HepG2 (cell line): ENCODE data around the gene FYB1. TPM values are rescaled to one million over a fixed set of nuclear protein-coding genes. Genes with fewer than 3 reads are reported as not detected.

Source experiments
- ATAC-seq: fragments of 200-7000 bp; cut with Tn5 transposase; 3 replicates; pipeline ENCODE4 v1.9.1; 2020; ENCODE audit warnings: mild to moderate bottlenecking, moderate library complexity
- BruUV-seq: library from RNA; stranded (reverse); fragments of 400-500 nt; replicated peaks from 2 replicates; lab custom pipeline; 2021; lab: Mats Ljungman, UMichigan
- CTCF ChIA-PET: fragments of 300-600 bp; formaldehyde crosslinking; extraction: SDS; loops from one replicate; lab custom pipeline; 2021; ENCODE audit warnings: low total read pairs, inconsistent platforms, low intra/inter-chr PET ratio; lab: Yijun Ruan, JAX
- POLR2A ChIA-PET: fragments of 350-600 bp; sonication (Branson Sonifier 250); formaldehyde crosslinking; loops from one replicate; lab custom pipeline; 2020; ENCODE audit warnings: antibody characterized with exemption, inconsistent platforms; lab: Yijun Ruan, JAX
- DNase-seq: peaks from one replicate; pipeline ENCODE4 v3.0.0-alpha.2; 2015; ENCODE audit warnings: low spot score
- FAIRE-seq: peaks from 3 replicates; lab custom pipeline; 2011; peaks lifted over from hg19 to GRCh38; lab: Jason Lieb, UNC
- H2AFZ ChIP-seq: one replicate; pipeline ENCODE4 v1.6.1; 2011; ENCODE audit warnings: low read length, inconsistent platforms
- H3K27ac ChIP-seq: fragments of 300-600 bp; 3 replicates; pipeline ENCODE4 v1.8.0; 2011; ENCODE audit warnings: mixed run types, mild to moderate bottlenecking, mixed read lengths, low read length, inconsistent platforms; ENCODE audit not compliant: insufficient read depth; ENCODE audit errors: extremely low read length
- H3K27me3 ChIP-seq, 2 experiments: fragments of 200-600 bp in 1 of 2; 2 replicates in 1 of 2; 3 replicates in 1 of 2; pipeline versions ENCODE4 v1.6.0 to v1.8.0; 2011; ENCODE audit warnings: low read length in 2 of 2, mild to moderate bottlenecking in 2 of 2, moderate library complexity in 2 of 2, inconsistent platforms in 1 of 2; ENCODE audit not compliant: insufficient read depth in 2 of 2, control insufficient read depth in 1 of 2
- H3K36me3 ChIP-seq, 2 experiments: fragments of 200-600 bp in 1 of 2; replicated peaks in 1 of 2; 2 replicates in 1 of 2; 3 replicates in 1 of 2; pipeline versions ENCODE4 v1.5.1 to v1.8.0; 2011; ENCODE audit warnings: low read length in 2 of 2, inconsistent platforms in 1 of 2; ENCODE audit not compliant: insufficient read depth in 2 of 2, control insufficient read depth in 1 of 2
- H3K4me1 ChIP-seq: 2 replicates; pipeline ENCODE4 v1.5.1; 2012; ENCODE audit warnings: low read length, inconsistent platforms; ENCODE audit not compliant: insufficient read depth
- H3K4me2 ChIP-seq: 2 replicates; pipeline ENCODE4 v1.6.0; 2011; ENCODE audit warnings: low read depth, low read length, inconsistent platforms
- H3K4me3 ChIP-seq, 3 experiments: fragments of 200-600 bp in 1 of 3; sonication (generic), shearing (Covaris generic) in 1 of 3; replicated peaks in 1 of 3; 2 replicates each; pipeline ENCODE4 v1.5.1; 2011 to 2016; ENCODE audit warnings: low read length in 3 of 3, inconsistent platforms in 2 of 3, low read depth in 2 of 3, mild to moderate bottlenecking in 2 of 3, control low read depth in 1 of 3, mixed read lengths in 1 of 3; ENCODE audit not compliant: insufficient read depth in 1 of 3
- H3K79me2 ChIP-seq: one replicate; pipeline ENCODE4 v1.6.1; 2011; ENCODE audit warnings: low read length, inconsistent platforms; ENCODE audit not compliant: insufficient read depth
- H3K9ac ChIP-seq: 2 replicates; pipeline ENCODE4 v1.6.0; 2011; ENCODE audit warnings: mild to moderate bottlenecking, low read depth, low read length, inconsistent platforms; ENCODE audit not compliant: insufficient read depth
- H3K9me3 ChIP-seq: 2 replicates; pipeline ENCODE4 v1.5.1; 2012; ENCODE audit warnings: mild to moderate bottlenecking, low read length
- H4K20me1 ChIP-seq: 2 replicates; pipeline ENCODE4 v1.6.0; 2011; ENCODE audit warnings: inconsistent platforms, mild to moderate bottlenecking, low read length, moderate library complexity; ENCODE audit not compliant: insufficient read depth
- ARHGAP35 ChIP-seq: sonication (generic); formaldehyde crosslinking; IDR thresholded peaks from 2 replicates; pipeline ENCODE4 v1.9.0; 2022; ENCODE audit warnings: mild to moderate bottlenecking, inconsistent platforms, moderate library complexity, missing genetic modification reagents, borderline replicate concordance
- CENPT ChIP-seq: sonication (generic); formaldehyde crosslinking; IDR thresholded peaks from 2 replicates; pipeline ENCODE4 v1.8.0; 2022; ENCODE audit warnings: low read depth, mild to moderate bottlenecking, moderate library complexity, missing genetic modification reagents
- NR2F6 ChIP-seq, 2 experiments: IDR thresholded peaks; 2 replicates each; pipeline ENCODE4 v1.6.1; 2016; ENCODE audit warnings: antibody characterized with exemption in 1 of 2, mild to moderate bottlenecking in 1 of 2
- PAF1 ChIP-seq: IDR thresholded peaks from 2 replicates; pipeline ENCODE4 v1.6.1; 2016; ENCODE audit warnings: missing genetic modification reagents, missing compliant biosample characterization
- PAWR ChIP-seq: sonication (generic); formaldehyde crosslinking; IDR thresholded peaks from 2 replicates; pipeline ENCODE4 v1.4.0; 2020; ENCODE audit warnings: missing genetic modification reagents, mild to moderate bottlenecking, borderline replicate concordance
- ZNF230 ChIP-seq: sonication (generic); formaldehyde crosslinking; IDR thresholded peaks from 2 replicates; pipeline ENCODE4 v1.4.0; 2020; ENCODE audit warnings: mild to moderate bottlenecking, missing genetic modification reagents
- ZNF292 ChIP-seq: sonication (generic); formaldehyde crosslinking; IDR thresholded peaks from 2 replicates; pipeline ENCODE4 v1.8.1; 2022; ENCODE audit warnings: mild to moderate bottlenecking, low read depth, missing genetic modification reagents, borderline replicate concordance
- ZNF556 ChIP-seq: sonication (generic); formaldehyde crosslinking; IDR thresholded peaks from 2 replicates; pipeline ENCODE4 v1.4.0; 2020; ENCODE audit warnings: mild to moderate bottlenecking, missing genetic modification reagents, borderline replicate concordance
- ZNF850 ChIP-seq: sonication (generic); formaldehyde crosslinking; conservative IDR thresholded peaks from 2 replicates; pipeline ENCODE4 v1.9.0; 2021; ENCODE audit warnings: mild to moderate bottlenecking, missing genetic modification reagents
- WGBS: methylation state at CpG from one replicate; pipeline ENCODE4 v1.1.6; 2017; ENCODE audit warnings: low lambda C conversion rate; 5-methylcytosine and 5-hydroxymethylcytosine counted together
- in situ Hi-C: cut with HindIII; loops from 2 replicates; pipeline ENCODE4 v1.10.0; 2017; ENCODE audit warnings: low pct_unique_long_range_greater_than_20kb; ENCODE audit not compliant: extremely low pct_ligation_motif_present
- intact Hi-C: fragments of 100-400 bp; cut with micrococcal nuclease; formaldehyde crosslinking; loops from one replicate; pipeline ENCODE4 v1.10.0; 2022; ENCODE audit not compliant: unreplicated experiment
- polyA plus RNA-seq, 8 experiments: library from polyadenylated mRNA; depleted of rRNA in 3 of 8; stranded (reverse) in 7 of 8; unstranded in 1 of 8; fragments of >200 nt; fragmentation: Illumina TruSeq in 4 of 8; extraction: Trizol in 4 of 8; gene quantifications; 2 replicates each; pipeline versions ENCODE4 v1.2.1 to v1.2.3, GENCODE V29; 2011 to 2016; ENCODE audit warnings: low read depth in 4 of 8, missing spikeins in 1 of 8, mixed read lengths in 1 of 8; ENCODE audit not compliant: insufficient read depth in 1 of 8
- total RNA-seq, 5 experiments: library from RNA; depleted of rRNA; stranded (reverse); fragments of >200 nt; fragmentation: Illumina TruSeq; extraction: Trizol; gene quantifications; 2 replicates each; pipeline ENCODE4 v1.2.3, GENCODE V29; 2016; ENCODE audit warnings: low read depth in 1 of 5
- TF ChIP-seq, protein P1 (sequence below), 2 experiments: sonication (generic) in 1 of 2; formaldehyde crosslinking in 1 of 2; IDR thresholded peaks; 2 replicates each; pipeline versions ENCODE4 v1.6.1 to v1.9.0; 2014 to 2022; ENCODE audit warnings: antibody characterized with exemption in 1 of 2, borderline replicate concordance in 1 of 2, inconsistent platforms in 1 of 2, low read depth in 1 of 2, missing genetic modification reagents in 1 of 2
- TF ChIP-seq, protein P2 (sequence below): sonication (generic); formaldehyde crosslinking; IDR thresholded peaks from 2 replicates; pipeline ENCODE4 v1.4.0; 2020; ENCODE audit warnings: missing genetic modification reagents

The FYB1 gene
- total and polyA plus RNA-seq, 2 of the 13 experiments (the other 11 are each of a cell fraction or from before 2014, with no cell fraction given), result 0.03 TPM; not detected in 1

DNA sequence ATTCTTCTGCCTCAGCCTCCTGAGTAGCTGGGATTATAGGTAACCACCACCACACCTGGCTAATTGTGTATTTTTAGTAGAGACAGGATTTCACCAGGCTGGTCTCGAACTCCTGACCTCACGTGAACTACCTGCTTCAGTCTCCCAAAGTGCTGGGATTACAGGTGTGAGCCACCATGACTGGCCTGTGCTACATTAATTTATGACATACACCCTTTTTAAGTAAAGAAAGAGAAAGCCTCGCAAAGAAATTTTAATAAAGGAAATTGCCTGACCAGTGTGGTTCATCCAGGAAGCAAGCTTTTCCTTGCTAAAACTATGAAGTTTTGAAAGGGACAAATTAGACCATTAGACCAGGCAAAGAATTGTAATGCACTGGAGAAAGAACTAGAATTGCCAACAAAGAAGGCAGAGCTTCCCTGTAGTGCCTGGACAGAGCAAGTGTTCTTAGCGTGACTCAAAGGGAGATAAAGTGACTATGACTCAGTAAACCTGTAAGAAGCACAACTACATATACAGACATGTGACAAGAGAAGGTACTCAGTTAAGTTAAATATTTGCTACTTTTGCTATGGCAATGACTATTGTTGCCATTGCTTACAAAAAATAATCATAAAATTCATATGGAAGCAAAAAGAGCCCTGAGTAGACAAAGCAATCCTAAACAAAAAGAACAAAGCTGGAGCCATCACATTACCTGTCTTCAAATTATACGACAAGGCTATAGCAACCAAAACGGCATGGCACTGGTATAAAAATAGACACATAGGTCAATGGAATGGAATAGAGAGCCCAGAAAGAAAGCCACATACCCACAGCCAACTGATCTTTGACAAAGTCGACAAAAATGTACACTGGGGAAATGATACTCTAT is 54.6 kb downstream of the FYB1 start:
- H4K20me1 ChIP-seq, result no peaks in the 10 kb centered on the region
- intact Hi-C loops (no loop called here), in situ Hi-C loops (no loop called here)
- ATAC-seq, result no peak
- no peak overlapping the region for H2AFZ ChIP-seq
- POLR2A ChIA-PET, result no interaction called here
- H3K4me2 ChIP-seq, result no peak overlapping the region
- H3K4me1 ChIP-seq, result no peaks in the 10 kb centered on the region
- no peak overlapping the region for H3K4me3 ChIP-seq
- H3K27me3 ChIP-seq, result no peaks in the 10 kb centered on the region; a peak in 1 of 5 replicates
- H3K79me2 ChIP-seq, result no peaks in the 10 kb centered on the region
- no peak for DNase-seq
- BruUV-seq, result no TSS peak
- no peak for FAIRE-seq
- H3K27ac ChIP-seq, result no peak overlapping the region
- no peaks in the 10 kb centered on the region for H3K36me3 ChIP-seq
- H3K9ac ChIP-seq, result no peak overlapping the region
- H3K9me3 ChIP-seq, result no peaks in the 10 kb centered on the region
- WGBS, result 53% methylated on average over 7 of the region's 7 CpGs
- CTCF ChIA-PET, result no interaction called here
- TF ChIP-seq PAF1 (no peak), NR2F6 (IDR thresholded peaks at IDR 0.05) (no peak), NR2F6 (CRISPR knock-in tag; IDR thresholded peaks at IDR 0.05) (no peak), ZNF230 (CRISPR knock-in tag) (no peak), ZNF556 (CRISPR knock-in tag) (no peak), ARHGAP35 (CRISPR knock-in tag) (no peak), PAWR (CRISPR knock-in tag) (no peak), ZNF850 (CRISPR knock-in tag) (no peak), ZNF292 (no peak), CENPT (CRISPR knock-in tag) (no peak)
- TF ChIP-seq, protein P1, sequence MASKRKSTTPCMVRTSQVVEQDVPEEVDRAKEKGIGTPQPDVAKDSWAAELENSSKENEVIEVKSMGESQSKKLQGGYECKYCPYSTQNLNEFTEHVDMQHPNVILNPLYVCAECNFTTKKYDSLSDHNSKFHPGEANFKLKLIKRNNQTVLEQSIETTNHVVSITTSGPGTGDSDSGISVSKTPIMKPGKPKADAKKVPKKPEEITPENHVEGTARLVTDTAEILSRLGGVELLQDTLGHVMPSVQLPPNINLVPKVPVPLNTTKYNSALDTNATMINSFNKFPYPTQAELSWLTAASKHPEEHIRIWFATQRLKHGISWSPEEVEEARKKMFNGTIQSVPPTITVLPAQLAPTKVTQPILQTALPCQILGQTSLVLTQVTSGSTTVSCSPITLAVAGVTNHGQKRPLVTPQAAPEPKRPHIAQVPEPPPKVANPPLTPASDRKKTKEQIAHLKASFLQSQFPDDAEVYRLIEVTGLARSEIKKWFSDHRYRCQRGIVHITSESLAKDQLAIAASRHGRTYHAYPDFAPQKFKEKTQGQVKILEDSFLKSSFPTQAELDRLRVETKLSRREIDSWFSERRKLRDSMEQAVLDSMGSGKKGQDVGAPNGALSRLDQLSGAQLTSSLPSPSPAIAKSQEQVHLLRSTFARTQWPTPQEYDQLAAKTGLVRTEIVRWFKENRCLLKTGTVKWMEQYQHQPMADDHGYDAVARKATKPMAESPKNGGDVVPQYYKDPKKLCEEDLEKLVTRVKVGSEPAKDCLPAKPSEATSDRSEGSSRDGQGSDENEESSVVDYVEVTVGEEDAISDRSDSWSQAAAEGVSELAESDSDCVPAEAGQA (IDR thresholded peaks at IDR 0.05; ENCODE audit: low read depth), result no peak
- TF ChIP-seq, protein P1 (CRISPR knock-in tag; IDR thresholded peaks at IDR 0.05; ENCODE audit: borderline replicate concordance), result no peak
- TF ChIP-seq, protein P2, sequence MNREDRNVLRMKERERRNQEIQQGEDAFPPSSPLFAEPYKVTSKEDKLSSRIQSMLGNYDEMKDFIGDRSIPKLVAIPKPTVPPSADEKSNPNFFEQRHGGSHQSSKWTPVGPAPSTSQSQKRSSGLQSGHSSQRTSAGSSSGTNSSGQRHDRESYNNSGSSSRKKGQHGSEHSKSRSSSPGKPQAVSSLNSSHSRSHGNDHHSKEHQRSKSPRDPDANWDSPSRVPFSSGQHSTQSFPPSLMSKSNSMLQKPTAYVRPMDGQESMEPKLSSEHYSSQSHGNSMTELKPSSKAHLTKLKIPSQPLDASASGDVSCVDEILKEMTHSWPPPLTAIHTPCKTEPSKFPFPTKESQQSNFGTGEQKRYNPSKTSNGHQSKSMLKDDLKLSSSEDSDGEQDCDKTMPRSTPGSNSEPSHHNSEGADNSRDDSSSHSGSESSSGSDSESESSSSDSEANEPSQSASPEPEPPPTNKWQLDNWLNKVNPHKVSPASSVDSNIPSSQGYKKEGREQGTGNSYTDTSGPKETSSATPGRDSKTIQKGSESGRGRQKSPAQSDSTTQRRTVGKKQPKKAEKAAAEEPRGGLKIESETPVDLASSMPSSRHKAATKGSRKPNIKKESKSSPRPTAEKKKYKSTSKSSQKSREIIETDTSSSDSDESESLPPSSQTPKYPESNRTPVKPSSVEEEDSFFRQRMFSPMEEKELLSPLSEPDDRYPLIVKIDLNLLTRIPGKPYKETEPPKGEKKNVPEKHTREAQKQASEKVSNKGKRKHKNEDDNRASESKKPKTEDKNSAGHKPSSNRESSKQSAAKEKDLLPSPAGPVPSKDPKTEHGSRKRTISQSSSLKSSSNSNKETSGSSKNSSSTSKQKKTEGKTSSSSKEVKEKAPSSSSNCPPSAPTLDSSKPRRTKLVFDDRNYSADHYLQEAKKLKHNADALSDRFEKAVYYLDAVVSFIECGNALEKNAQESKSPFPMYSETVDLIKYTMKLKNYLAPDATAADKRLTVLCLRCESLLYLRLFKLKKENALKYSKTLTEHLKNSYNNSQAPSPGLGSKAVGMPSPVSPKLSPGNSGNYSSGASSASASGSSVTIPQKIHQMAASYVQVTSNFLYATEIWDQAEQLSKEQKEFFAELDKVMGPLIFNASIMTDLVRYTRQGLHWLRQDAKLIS (CRISPR knock-in tag), result no peak
